IMR-90 (cell line): Measurements from ENCODE around the gene CPED1. TPM values are rescaled to one million over a fixed set of nuclear protein-coding genes. Genes with fewer than 3 reads are reported as not detected.
A peak's percentile ranks its signal among the peaks of the same experiment; 100 is the strongest.

Experiments used
- ATAC-seq: fragments of 200-7000 bp; cut with Tn5 transposase; 2 replicates; pipeline ENCODE4 v1.9.1; 2020; ENCODE audit warnings: low read depth, mild to moderate bottlenecking, moderate library complexity
- BruUV-seq: library from RNA; stranded (reverse); fragments of 400-500 nt; replicated peaks from 2 replicates; lab custom pipeline; 2021; lab: Mats Ljungman, UMichigan
- CTCF ChIA-PET: fragments of 300-600 bp; formaldehyde crosslinking; extraction: SDS; loops from one replicate; lab custom pipeline; 2021; ENCODE audit warnings: antibody characterized with exemption; lab: Yijun Ruan, JAX
- POLR2A ChIA-PET: fragments of 300-600 bp; sonication (Branson Sonifier 250); formaldehyde crosslinking; loops from one replicate; lab custom pipeline; 2022; ENCODE audit warnings: antibody characterized with exemption; ENCODE audit not compliant: unreplicated experiment; lab: Charles Lee
- DNase-seq: peaks from one replicate; pipeline ENCODE4 v3.0.0; 2013
- H2AFZ ChIP-seq: replicated peaks from 2 replicates; pipeline ENCODE3; 2013; ENCODE audit warnings: low read length, mild to moderate bottlenecking; ENCODE audit not compliant: poor library complexity
- H2AK5ac ChIP-seq: 2 replicates; pipeline ENCODE4 v1.6.1; 2013; ENCODE audit warnings: low read depth, low read length, inconsistent platforms
- H2AK9ac ChIP-seq: replicated peaks from 2 replicates; pipeline ENCODE3; 2013; ENCODE audit warnings: mild to moderate bottlenecking, low read depth, low read length, moderate library complexity; ENCODE audit not compliant: poor library complexity
- H2BK120ac ChIP-seq: 2 replicates; pipeline ENCODE4 v1.6.1; 2013; ENCODE audit warnings: low read depth, low read length, inconsistent platforms
- H2BK15ac ChIP-seq: 3 replicates; pipeline ENCODE4 v1.6.1; 2013; ENCODE audit warnings: low read depth, low read length, inconsistent platforms
- H2BK20ac ChIP-seq: 2 replicates; pipeline ENCODE4 v1.6.1; 2013; ENCODE audit warnings: low read depth, mild to moderate bottlenecking, inconsistent platforms, low read length, moderate library complexity
- H2BK5ac ChIP-seq: 2 replicates; pipeline ENCODE4 v1.6.1; 2013; ENCODE audit warnings: mild to moderate bottlenecking, low read depth, low read length, inconsistent platforms; ENCODE audit not compliant: poor library complexity, severe bottlenecking
- H3K14ac ChIP-seq: replicated peaks from 2 replicates; pipeline ENCODE4 v1.6.1; 2013; ENCODE audit warnings: low read depth, low read length, inconsistent platforms
- H3K18ac ChIP-seq: 2 replicates; pipeline ENCODE4 v1.6.1; 2013; ENCODE audit warnings: low read depth, low read length, control low read depth
- H3K23ac ChIP-seq: 2 replicates; pipeline ENCODE4 v1.6.1; 2013; ENCODE audit warnings: low read depth, low read length, inconsistent platforms
- H3K27ac ChIP-seq: 2 replicates; pipeline ENCODE4 v1.5.1; 2013; ENCODE audit warnings: mild to moderate bottlenecking, control low read depth, low read length; ENCODE audit not compliant: insufficient read depth
- H3K27me3 ChIP-seq: 2 replicates; pipeline ENCODE4 v1.6.1; 2013; ENCODE audit warnings: low read length; ENCODE audit not compliant: control insufficient read depth, insufficient read depth
- H3K36me3 ChIP-seq: 2 replicates; pipeline ENCODE4 v1.6.1; 2013; ENCODE audit warnings: low read length, mixed read lengths; ENCODE audit not compliant: control insufficient read depth, insufficient read depth
- H3K4ac ChIP-seq: 2 replicates; pipeline ENCODE4 v1.6.1; 2013; ENCODE audit warnings: low read depth, low read length, inconsistent platforms
- H3K4me1 ChIP-seq: 2 replicates; pipeline ENCODE4 v1.6.1; 2013; ENCODE audit warnings: low read length, mixed read lengths; ENCODE audit not compliant: control insufficient read depth, insufficient read depth
- H3K4me2 ChIP-seq: 2 replicates; pipeline ENCODE4 v1.6.1; 2013; ENCODE audit warnings: low read depth, mild to moderate bottlenecking, control low read depth, low read length, moderate library complexity
- H3K4me3 ChIP-seq: 2 replicates; pipeline ENCODE4 v1.5.1; 2013; ENCODE audit warnings: low read depth, mild to moderate bottlenecking, control low read depth, low read length, moderate library complexity; ENCODE audit not compliant: insufficient read depth
- H3K56ac ChIP-seq: 2 replicates; pipeline ENCODE4 v1.6.1; 2013; ENCODE audit warnings: low read length, inconsistent platforms; ENCODE audit not compliant: insufficient read depth; ENCODE audit errors: extremely low read depth
- H3K79me1 ChIP-seq, 2 experiments: 2 replicates each; pipeline ENCODE4 v1.6.1; 2013; ENCODE audit warnings: low read length in 2 of 2, inconsistent platforms in 1 of 2, low read depth in 1 of 2
- H3K9ac ChIP-seq: 2 replicates; pipeline ENCODE4 v1.6.1; 2013; ENCODE audit warnings: low read depth, low read length, control low read depth
- H3K9me1 ChIP-seq: 2 replicates; pipeline ENCODE4 v1.6.1; 2013; ENCODE audit warnings: low read length, inconsistent platforms; ENCODE audit not compliant: insufficient read depth
- H3K9me3 ChIP-seq: 2 replicates; pipeline ENCODE4 v1.6.1; 2013; ENCODE audit warnings: low read length; ENCODE audit not compliant: control insufficient read depth, insufficient read depth
- H4K20me1 ChIP-seq: 2 replicates; pipeline ENCODE4 v1.6.1; 2013; ENCODE audit warnings: low read length, inconsistent platforms; ENCODE audit not compliant: insufficient read depth
- H4K5ac ChIP-seq: 2 replicates; pipeline ENCODE4 v1.6.1; 2013; ENCODE audit warnings: mild to moderate bottlenecking, low read depth, low read length, control low read depth
- H4K8ac ChIP-seq, 2 experiments: 2 replicates each; pipeline ENCODE4 v1.6.1; 2013; ENCODE audit warnings: low read depth in 2 of 2, low read length in 2 of 2, control low read depth in 1 of 2, inconsistent platforms in 1 of 2
- H4K91ac ChIP-seq: 2 replicates; pipeline ENCODE4 v1.6.1; 2013; ENCODE audit warnings: low read depth, low read length, inconsistent platforms; ENCODE audit not compliant: insufficient read depth
- CEBPB ChIP-seq: IDR thresholded peaks from 2 replicates; pipeline ENCODE4 v1.6.1; 2012; ENCODE audit warnings: low read depth, low read length, improper control_type of control experiment
- CTCF ChIP-seq: conservative IDR thresholded peaks from 2 replicates; pipeline ENCODE4 v1.5.1; 2012; ENCODE audit warnings: mild to moderate bottlenecking, low read depth, low read length, improper control_type of control experiment
- FOS ChIP-seq: fragments of 150-350 bp; IDR thresholded peaks from 2 replicates; pipeline ENCODE4 v1.6.1; 2016; ENCODE audit warnings: low read depth, low read length
- MAFK ChIP-seq: IDR thresholded peaks from 2 replicates; pipeline ENCODE4 v1.6.1; 2012; ENCODE audit warnings: low read depth, low read length, improper control_type of control experiment
- MAZ ChIP-seq: IDR thresholded peaks from 2 replicates; pipeline ENCODE4 v1.6.1; 2012; ENCODE audit warnings: low read depth, mild to moderate bottlenecking, low read length, improper control_type of control experiment, moderate library complexity, borderline replicate concordance
- MXI1 ChIP-seq: IDR thresholded peaks from 2 replicates; pipeline ENCODE4 v1.6.1; 2012; ENCODE audit warnings: low read depth, mild to moderate bottlenecking, low read length, moderate library complexity, borderline replicate concordance
- POLR2A ChIP-seq: IDR thresholded peaks from 2 replicates; pipeline ENCODE4 v1.6.1; 2012; ENCODE audit warnings: mild to moderate bottlenecking, low read depth, low read length
- RAD21 ChIP-seq: IDR thresholded peaks from 2 replicates; pipeline ENCODE4 v1.6.1; 2012; ENCODE audit warnings: low read length, improper control_type of control experiment
- RCOR1 ChIP-seq: IDR thresholded peaks from 2 replicates; pipeline ENCODE4 v1.6.1; 2012; ENCODE audit warnings: mild to moderate bottlenecking, low read length, improper control_type of control experiment; ENCODE audit not compliant: insufficient replicate concordance
- RFX5 ChIP-seq: IDR thresholded peaks from 2 replicates; pipeline ENCODE4 v1.8.0; 2012; ENCODE audit warnings: low read depth, mild to moderate bottlenecking, low read length, moderate library complexity
- SMC3 ChIP-seq: fragments of 150-350 bp; IDR thresholded peaks from 2 replicates; pipeline ENCODE4 v1.6.1; 2016; ENCODE audit warnings: low read depth, mild to moderate bottlenecking, antibody characterized with exemption, low read length, moderate library complexity
- USF2 ChIP-seq: fragments of 150-350 bp; IDR thresholded peaks from 2 replicates; pipeline ENCODE4 v1.6.1; 2017; ENCODE audit warnings: mild to moderate bottlenecking, antibody characterized with exemption, low read length, low read depth
- WGBS, 2 experiments: methylation state at CpG; one replicate each; pipeline versions ENCODE4 v1.1.5 to v1.1.7; 2013; ENCODE audit warnings: missing lambda C conversion rate in 2 of 2; ENCODE audit not compliant: insufficient read length in 1 of 2; ENCODE audit errors: extremely low coverage in 2 of 2; 5-methylcytosine and 5-hydroxymethylcytosine counted together
- dilution Hi-C: fragments of 300-500 bp; cut with HindIII; formaldehyde crosslinking; loops from one replicate; pipeline ENCODE4 v1.14.3; 2018; ENCODE audit warnings: low sequenced_read_pairs; ENCODE audit not compliant: unreplicated experiment
- in situ Hi-C: fragments of 300-500 bp; cut with MboI; formaldehyde crosslinking; loops from 3 replicates; pipeline ENCODE4 v1.14.3; 2019; ENCODE audit warnings: low sequenced_read_pairs, inconsistent platforms, mixed read lengths
- intact Hi-C: fragments of 100-400 bp; cut with micrococcal nuclease; formaldehyde crosslinking; loops from 2 replicates; pipeline ENCODE4 v1.10.0; 2022
- polyA plus RNA-seq, 3 experiments: library from polyadenylated mRNA; depleted of rRNA; stranded (reverse); fragments of >200 nt; gene quantifications; 2 replicates each; pipeline ENCODE4 v1.2.3, GENCODE V29; 2012; ENCODE audit warnings: low replicate concordance in 1 of 3
- total RNA-seq: library from RNA; depleted of rRNA; stranded (reverse); fragments of >200 nt; gene quantifications from 2 replicates; pipeline ENCODE4 v1.2.3, GENCODE V29; 2012
- TF ChIP-seq, protein P1 (sequence below): fragments of 150-350 bp; IDR thresholded peaks from 2 replicates; pipeline ENCODE4 v1.6.1; 2016; ENCODE audit warnings: low read depth, mild to moderate bottlenecking, low read length, moderate library complexity, borderline replicate concordance

The CPED1 gene
- total and polyA plus RNA-seq, 2 of the 4 experiments (the other 2 are of a cell fraction): 31.2 to 96.8 TPM

DNA sequence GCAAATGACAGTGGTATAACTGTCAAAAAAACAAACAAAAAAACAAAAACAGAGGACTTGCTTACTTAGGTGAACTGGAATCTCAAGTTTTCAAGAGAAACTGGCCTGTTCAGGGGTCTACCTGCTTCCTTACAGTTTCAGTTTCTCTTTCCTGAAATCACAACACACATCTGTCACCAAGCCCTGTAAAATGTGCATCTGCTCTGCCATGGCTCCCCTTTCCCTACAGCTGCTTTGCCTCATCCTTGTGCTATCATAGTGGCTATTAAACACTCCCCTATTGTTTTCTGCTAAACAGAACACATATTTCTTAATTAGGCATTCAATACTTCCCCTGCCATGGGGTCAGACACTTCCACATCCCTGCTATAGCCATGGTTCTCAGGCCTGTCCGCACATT lies 37.6 kb downstream of the CPED1 start:
- in situ Hi-C loops: no loop called here
- DNase-seq: no peak
- intact Hi-C loops: no loop called here

More for the DNA sequence above, 37.6 kb downstream of the CPED1 start:
- Histone ChIP-seq H3K9ac (no peak overlapping the region), H3K9me3 (no peaks in the 10 kb centered on the region), H3K4ac (peak overlapping the region; percentile 77), H2AK9ac (no peak overlapping the region), H3K79me1 (peaks cover 22 to 52% of the 10 kb centered on the region in 2 experiments), H3K36me3 (no peaks in the 10 kb centered on the region), H2BK20ac (peak overlapping the region; percentile 75; the same call in 1 of the 2 replicates), H2BK15ac (peak overlapping the region; percentile 77; the same call in 1 of the 3 replicates), H2BK5ac (peak overlapping the region; percentile 59), H3K14ac (peak overlapping the region; percentile 72; the same call in 1 of the 2 replicates), H3K56ac (no peak overlapping the region), H4K8ac (peak overlapping the region in 1 of 2 experiments; percentile 55; a peak in 1 of 4 replicates), H3K27ac (peak overlapping the region; percentile 30; the same call in 1 of the 2 replicates), H3K4me2 (peak overlapping the region; percentile 23; the same call in 1 of the 2 replicates), H4K20me1 (no peaks in the 10 kb centered on the region), H3K27me3 (no peaks in the 10 kb centered on the region), H3K18ac (peak overlapping the region; percentile 51; the same call in 1 of the 2 replicates), H3K23ac (peak overlapping the region; percentile 74; the same call in 1 of the 2 replicates), H2AK5ac (peak overlapping the region; percentile 77), H3K9me1 (peaks cover 5% of the 10 kb centered on the region), H2BK120ac (peak overlapping the region; percentile 66), H2AFZ (no peak overlapping the region), H3K4me3 (no peak overlapping the region), H4K91ac (peak overlapping the region; percentile 55; the same call in 1 of the 2 replicates), H3K4me1 (peaks cover 14% of the 10 kb centered on the region), H4K5ac (peak overlapping the region; percentile 15; the same call in 1 of the 2 replicates)
- CTCF ChIA-PET: interaction anchor here (0.6 to 0.9 kb wide), 3 partner anchors 28 to 315 kb away, joined by 3 to 5 read pairs (median 5); no protein-coding TSS in a partner anchor
- no TSS peak for BruUV-seq
- POLR2A ChIA-PET: interaction anchor here (0.6 kb wide), 3 partner anchors 36 to 1000 kb away, joined by 3 to 9 read pairs (median 5); no protein-coding TSS in a partner anchor
- ATAC-seq: no peak
- TF ChIP-seq MAZ (no peak), USF2 (no peak), SMC3 (no peak), MAFK (no peak), CEBPB (no peak), CTCF (no peak), RFX5 (no peak), RCOR1 (no peak), RAD21 (no peak), MXI1 (no peak), FOS (no peak), POLR2A (no peak)
- TF ChIP-seq, protein P1, sequence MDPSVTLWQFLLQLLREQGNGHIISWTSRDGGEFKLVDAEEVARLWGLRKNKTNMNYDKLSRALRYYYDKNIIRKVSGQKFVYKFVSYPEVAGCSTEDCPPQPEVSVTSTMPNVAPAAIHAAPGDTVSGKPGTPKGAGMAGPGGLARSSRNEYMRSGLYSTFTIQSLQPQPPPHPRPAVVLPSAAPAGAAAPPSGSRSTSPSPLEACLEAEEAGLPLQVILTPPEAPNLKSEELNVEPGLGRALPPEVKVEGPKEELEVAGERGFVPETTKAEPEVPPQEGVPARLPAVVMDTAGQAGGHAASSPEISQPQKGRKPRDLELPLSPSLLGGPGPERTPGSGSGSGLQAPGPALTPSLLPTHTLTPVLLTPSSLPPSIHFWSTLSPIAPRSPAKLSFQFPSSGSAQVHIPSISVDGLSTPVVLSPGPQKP: no peak
- WGBS, 2 experiments: no CpG with 5 or more reads among the region's 1 CpG
- dilution Hi-C loops: no loop called here
